Measurements from ENCODE around the gene PCSK7.

DNA sequence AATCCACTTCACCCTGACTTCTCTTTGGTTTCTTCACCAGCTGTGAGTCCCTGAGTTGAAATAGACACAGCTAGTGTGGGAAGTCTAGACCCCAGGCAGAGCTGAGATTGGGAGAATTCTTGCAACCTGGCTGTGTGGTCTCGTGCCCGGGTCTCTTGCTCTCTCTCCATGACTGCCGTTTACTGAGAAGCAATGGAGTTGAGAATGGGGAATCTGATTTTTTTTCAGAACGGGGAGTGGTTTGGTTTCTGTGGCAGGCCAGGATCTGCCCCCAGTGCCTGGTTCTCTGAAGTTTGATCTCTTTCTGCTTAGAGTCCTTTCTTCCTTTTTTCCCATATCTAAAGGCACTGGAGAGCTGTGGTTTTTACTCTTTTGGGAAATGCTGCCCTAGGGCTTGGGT, 51.9 kb downstream of the PCSK7 start:
- no peak for TF ChIP-seq SP1 (IDR thresholded peaks at IDR 0.05)
- no peak for TF ChIP-seq FOXK2 (IDR thresholded peaks at IDR 0.05)
- no peak for TF ChIP-seq BHLHE40 (IDR thresholded peaks at IDR 0.05; ENCODE audit: borderline replicate concordance)
- TF ChIP-seq ARNT (IDR thresholded peaks at IDR 0.05): no peak
- TF ChIP-seq NFRKB (IDR thresholded peaks at IDR 0.05): no peak
- no peak for TF ChIP-seq FOXM1 (IDR thresholded peaks at IDR 0.05; ENCODE audit: borderline replicate concordance)
- TF ChIP-seq ELF4 (IDR thresholded peaks at IDR 0.05): no peak
- TF ChIP-seq LEF1 (IDR thresholded peaks at IDR 0.05; ENCODE audit: borderline replicate concordance): no peak
- no peak for TF ChIP-seq HDGF (IDR thresholded peaks at IDR 0.05; ENCODE audit: borderline replicate concordance)
- TF ChIP-seq, protein P1, sequence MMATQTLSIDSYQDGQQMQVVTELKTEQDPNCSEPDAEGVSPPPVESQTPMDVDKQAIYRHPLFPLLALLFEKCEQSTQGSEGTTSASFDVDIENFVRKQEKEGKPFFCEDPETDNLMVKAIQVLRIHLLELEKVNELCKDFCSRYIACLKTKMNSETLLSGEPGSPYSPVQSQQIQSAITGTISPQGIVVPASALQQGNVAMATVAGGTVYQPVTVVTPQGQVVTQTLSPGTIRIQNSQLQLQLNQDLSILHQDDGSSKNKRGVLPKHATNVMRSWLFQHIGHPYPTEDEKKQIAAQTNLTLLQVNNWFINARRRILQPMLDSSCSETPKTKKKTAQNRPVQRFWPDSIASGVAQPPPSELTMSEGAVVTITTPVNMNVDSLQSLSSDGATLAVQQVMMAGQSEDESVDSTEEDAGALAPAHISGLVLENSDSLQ (IDR thresholded peaks at IDR 0.05): no peak
- TF ChIP-seq CTBP1 (IDR thresholded peaks at IDR 0.05; ENCODE audit: borderline replicate concordance): no peak
- TF ChIP-seq TARDBP (IDR thresholded peaks at IDR 0.05): no peak
